Fibroblast of the conjunctiva (primary cell): Measurements from ENCODE around the gene CCDC28A.

Experiments used
- DNase-seq: peaks from one replicate; pipeline ENCODE4 v3.0.0-alpha.2; 2010; ENCODE audit warnings: low read depth

CCDC28A gene

DNA sequence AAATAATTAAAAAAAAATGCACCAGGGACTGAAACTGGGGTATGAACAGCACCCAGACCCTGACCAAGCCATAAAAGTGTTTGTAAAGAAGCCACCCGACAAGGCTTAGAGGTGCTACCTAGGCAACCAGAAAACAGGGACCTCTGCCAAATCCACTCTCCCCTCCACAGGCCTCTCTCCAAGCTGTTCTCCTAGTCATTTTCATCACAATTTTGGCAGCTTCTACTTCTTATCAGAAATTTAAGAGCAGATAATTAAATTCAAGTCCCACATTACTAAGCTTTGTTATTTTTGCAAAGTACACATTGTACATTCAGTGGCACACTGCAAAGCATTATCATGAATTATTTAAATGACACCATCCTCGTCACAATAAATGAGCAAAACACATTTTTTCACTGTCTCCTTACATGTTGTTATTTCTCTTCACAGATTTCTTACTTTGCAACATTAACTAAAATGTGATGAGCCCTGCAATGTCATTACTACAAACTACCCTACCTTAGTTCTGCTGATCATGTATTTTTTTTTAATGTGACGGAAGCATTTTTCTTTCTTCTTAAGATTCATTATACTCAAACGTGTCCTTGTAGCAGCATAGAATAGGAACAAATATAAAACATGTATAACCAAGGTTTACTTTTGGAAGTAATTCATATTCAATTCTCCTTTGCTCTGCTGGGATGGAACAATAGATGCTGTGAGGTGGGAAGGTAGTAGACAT, 60.4 kb downstream of the CCDC28A start:
- no peak for DNase-seq

DNA sequence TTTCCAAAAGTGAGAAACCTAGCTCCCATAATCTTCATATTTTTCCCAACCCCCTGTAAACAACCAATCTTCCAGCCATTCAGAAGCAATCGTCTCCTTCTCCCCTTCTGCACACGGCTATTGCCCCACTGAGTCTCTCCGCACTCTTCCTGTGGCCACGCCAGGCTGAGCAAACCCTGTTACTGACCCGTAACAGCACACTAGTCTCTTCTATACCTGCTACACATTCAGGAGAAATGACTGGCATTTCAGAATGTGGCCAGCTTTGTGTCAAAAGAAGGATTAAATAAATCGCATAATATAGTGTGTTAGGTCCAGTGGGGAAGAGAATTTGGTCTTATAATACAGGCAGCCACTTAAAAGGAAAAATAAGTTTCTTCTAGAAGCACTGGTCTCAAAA, 63.7 kb downstream of the CCDC28A start:
- DNase-seq = no peak
